Amygdala (tissue), 56 donors: ENCODE results near the gene SHTN1.
A peak's percentile ranks its signal among the peaks of the same experiment; 100 is the strongest.

Experiments
- DNase-seq, 56 donors: peaks; one replicate each; lab custom pipeline; 2025; lab: John Stamatoyannopoulos, UW

SHTN1 gene

DNA sequence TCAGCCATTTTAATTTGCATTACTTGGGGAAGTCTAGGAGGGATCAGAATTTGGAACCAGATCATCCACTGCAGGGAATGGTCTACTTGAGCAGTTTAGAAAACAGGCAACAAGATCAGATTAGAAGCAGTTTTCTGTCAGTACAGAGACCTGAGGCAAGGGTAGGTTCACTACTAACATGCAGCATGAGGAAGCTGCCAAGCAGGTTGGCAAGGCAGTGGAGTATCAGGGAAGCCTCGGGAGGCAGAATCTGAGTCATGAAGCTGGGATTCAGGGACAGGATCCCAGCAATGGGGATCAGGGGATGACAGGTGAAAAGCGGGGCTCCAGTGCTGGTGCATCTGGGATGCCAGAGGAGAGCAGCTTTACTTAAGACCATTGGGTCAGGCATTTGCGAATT lies 127.6 kb downstream of the SHTN1 start:
- DNase-seq: no peak

GRCh38 chr10:116875897-116876296 lies 129.1 kb downstream of the SHTN1 start:
- no peak for DNase-seq

DNA sequence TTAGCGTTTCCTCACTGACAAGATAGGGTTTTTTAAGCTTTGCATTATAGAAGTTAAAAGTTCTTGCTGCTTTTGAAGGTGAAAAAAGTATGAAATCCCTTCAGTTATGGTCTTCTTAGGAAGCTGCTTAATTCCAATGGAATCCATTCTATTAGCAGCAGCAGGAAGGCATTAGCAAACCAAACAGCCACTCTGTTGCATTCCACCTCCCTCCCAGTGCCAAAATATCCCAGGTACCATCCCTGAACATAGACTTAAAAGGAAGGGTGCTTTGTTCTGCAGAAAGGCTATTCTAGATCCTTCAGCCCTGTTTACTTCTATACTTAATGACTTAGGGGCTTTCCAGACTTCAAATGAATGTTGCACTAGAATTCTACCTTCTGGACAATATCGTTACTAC lies 131.9 kb downstream of the SHTN1 start:
- no peak for DNase-seq

- no peak for DNase-seq
Measured at GRCh38 chr10:116870949-116871348, 134.0 kb downstream of the SHTN1 start.

DNA sequence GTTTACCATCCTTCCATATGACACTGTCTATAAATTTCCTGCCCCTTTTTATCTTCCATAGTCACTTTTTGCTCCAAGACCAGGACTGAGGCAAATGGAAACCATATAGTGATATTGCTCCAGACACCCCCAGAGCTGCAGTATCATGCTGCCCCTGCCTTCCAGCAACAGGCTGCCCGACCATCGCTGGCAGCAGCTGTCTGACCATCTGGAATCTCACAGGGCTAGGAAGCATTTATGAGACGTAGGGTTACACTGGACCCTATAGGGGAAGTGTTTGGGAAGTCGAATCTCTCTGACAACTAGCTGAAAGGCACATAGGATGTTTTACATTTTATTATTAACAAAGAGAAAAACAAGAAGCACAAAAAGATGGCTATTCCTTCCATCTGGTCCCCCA lies 136.3 kb downstream of the SHTN1 start:
- DNase-seq: no peak

GRCh38 chr10:116868198-116868676 lies 136.8 kb downstream of the SHTN1 start:
- DNase-seq: no peak

GRCh38 chr10:116866987-116867595 lies 137.9 kb downstream of the SHTN1 start:
- no peak for DNase-seq

DNA sequence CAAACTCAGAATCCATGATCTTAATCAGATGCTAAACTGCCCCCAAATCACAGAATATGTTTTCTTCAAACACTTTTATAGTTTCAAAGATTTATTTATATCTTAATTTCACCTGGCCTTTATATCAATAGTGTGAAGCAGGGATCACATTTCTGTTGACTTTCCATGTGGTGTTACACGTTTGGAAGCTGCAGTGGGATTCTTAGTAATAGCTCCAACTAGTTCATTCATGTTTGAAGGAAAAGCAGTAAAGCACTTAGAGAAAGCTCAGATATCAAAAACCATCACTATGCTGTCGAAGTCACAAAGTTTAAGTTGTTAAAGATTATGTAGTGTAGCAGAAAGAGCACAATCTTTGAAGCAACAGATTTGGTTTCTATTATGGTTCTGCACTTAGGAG lies 138.9 kb downstream of the SHTN1 start:
- no peak for DNase-seq

GRCh38 chr10:116864436-116864835 lies 140.6 kb downstream of the SHTN1 start:
- no peak for DNase-seq

DNA sequence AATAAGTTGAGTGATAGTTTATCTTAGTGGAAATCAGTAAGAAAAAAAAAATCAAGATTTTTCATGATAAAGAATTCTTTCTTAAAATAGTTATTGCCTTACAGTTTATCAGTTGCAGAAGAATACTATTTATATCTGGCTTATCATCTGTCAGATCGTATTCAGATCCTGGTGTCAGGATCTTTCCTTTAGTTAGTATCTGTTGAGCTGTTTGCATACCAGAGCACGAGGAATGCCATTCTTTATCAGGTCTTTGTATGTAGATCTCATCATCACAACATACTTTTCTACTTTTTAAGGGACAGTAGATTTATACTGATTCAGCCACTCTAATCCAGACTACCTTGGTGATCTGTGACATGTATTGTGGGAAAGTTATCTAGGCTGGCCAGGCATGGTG lies 143.2 kb downstream of the SHTN1 start:
- DNase-seq: no peak

DNA sequence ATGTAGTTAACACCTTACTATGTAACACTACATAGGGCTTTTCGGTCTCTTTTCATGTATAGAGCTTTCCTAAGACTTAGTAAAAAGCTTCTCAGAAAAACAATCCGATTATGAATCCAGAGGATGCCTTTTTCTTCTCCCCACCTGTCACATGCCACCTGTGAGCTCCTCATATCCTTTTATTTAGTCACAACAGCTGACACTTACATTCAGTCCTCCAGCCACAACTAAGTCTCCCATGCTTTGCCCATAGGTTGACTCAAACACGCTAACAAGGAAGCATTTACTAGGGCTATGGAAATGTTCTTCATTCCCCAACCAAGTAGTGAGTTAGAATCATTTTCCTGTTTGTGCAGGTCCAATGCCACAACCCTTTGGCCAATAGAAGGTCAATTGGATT lies 147.8 kb downstream of the SHTN1 start:
- DNase-seq: no peak

GRCh38 chr10:116853701-116854100 lies 151.3 kb downstream of the SHTN1 start:
- no peak for DNase-seq

- DNase-seq: no peak
Measured at GRCh38 chr10:116853287-116853686, 151.7 kb downstream of the SHTN1 start.

DNA sequence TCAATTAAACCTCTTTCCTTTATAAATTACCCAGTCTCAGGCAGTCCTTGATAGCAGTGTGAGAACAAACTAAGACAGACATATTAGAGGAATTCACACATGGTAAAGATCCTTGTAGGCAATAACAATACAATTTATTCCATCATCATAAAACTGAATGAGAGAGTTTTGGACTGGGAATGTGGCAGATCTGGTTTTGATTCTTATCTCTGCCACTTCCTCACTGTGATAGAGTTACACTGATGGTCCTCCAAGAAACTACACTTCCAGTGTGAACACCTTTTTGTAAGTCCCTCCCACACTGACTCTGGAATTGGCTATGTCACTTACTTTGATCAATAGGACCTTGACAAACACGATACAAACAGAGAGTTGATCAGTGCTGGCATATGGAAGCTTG lies 152.7 kb downstream of the SHTN1 start:
- no peak for DNase-seq

- peak in 1 of 56 donors; percentile 47 for DNase-seq
Measured at GRCh38 chr10:116850058-116850611, 154.9 kb downstream of the SHTN1 start.

DNA sequence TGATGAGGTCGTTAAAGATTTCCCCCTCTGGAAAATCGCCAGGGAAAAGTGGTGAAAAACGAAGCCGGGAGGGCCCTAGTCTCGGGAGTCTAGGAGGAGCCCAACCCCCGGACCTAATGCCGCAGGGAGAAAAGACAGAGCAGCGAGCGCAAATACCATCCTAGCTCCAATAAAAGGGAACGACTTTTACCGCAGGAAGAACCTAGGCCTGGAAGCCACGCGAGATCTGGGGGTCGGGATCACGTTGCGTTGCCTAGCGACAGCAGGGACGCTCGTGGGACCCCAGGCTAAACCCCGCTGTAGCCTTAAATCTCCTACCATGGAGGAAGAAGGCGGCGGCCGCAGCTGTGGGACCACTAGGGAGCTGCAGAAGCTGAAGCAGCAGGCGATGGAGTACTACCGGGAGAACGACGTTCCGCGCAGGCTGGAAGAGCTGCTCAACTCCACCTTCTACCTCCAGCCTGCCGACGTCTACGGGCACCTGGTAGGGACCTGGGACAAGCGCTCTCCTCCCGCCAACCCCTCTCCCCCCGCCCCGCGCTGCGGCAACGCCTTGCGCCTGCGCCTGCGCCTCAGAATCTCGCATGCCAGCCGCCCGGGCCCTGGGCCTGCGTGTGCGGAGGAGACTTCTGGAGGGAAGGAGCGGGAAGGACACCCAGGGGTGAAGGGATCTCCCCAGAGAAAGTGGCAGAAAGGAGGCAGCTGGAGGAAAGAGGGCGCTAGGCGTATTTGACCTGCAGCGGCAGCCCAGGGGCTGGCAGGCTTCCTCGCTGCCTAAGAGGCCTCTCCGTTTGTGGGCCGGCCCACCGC lies 155.5 kb downstream of the SHTN1 start, which contains the start of gene ENO4:
TSS of gene ENO4 (plus strand) at position 252 of the 810 bp plus-strand sequence. CDS start at position 320, 68 bp downstream.
- DNase-seq: peak in 53 of 56 donors; percentile 15 to 84 (median 63)

DNA sequence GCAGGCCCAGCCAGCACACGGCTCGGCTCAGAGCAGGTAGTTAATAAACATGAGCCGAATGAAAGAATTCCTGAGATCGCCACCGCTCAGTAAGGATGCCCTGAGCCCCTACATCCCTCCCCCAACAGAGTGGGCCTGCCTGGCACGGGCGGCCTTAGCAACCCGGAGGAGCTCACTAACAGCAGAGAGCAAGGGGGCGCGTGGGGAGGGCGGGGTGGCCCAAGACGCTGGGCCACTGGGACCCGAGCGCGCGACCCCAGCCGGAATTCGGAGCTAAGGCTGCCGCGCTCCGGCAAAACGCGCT lies 156.1 kb downstream of the SHTN1 start:
- peak in 2 of 56 donors; percentile 16 to 23 for DNase-seq

GRCh38 chr10:116848032-116848943 lies 156.7 kb downstream of the SHTN1 start:
- DNase-seq: peak in 1 of 56 donors; percentile 13

DNA sequence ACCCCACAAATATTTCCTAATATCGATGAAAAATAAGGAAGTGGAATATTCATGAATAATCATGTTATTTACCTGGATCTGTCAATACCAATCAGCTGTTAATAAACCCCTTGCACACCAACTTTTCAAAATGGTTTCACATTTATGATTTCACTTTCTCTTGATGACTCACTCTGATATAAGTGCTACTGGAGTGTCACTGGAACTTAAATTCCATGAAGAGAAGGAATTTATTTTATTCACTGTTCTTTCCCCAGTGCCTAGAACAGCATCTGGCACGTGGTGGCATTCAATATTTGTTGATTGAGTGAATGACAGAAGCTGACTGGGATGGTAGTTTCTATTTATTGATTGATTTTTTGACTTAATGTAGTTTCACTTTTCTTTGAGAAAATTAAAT lies 159.2 kb downstream of the SHTN1 start:
- DNase-seq: no peak

GRCh38 chr10:116840389-116841075 lies 164.5 kb downstream of the SHTN1 start:
- no peak for DNase-seq
